ENCODE data around the gene SLC25A21.

SLC25A21 gene

GRCh38 chr14:36676236-36676635, 496.2 kb downstream of the SLC25A21 start:
- DNase-seq = no peak

- no peak for DNase-seq
These were observed 496.8 kb downstream of the SLC25A21 start for GRCh38 chr14:36675581-36675980.

- no peak for DNase-seq
These were observed 497.7 kb downstream of the SLC25A21 start for GRCh38 chr14:36674659-36675058.

GRCh38 chr14:36672095-36672494, 500.3 kb downstream of the SLC25A21 start:
- no peak for DNase-seq

DNA sequence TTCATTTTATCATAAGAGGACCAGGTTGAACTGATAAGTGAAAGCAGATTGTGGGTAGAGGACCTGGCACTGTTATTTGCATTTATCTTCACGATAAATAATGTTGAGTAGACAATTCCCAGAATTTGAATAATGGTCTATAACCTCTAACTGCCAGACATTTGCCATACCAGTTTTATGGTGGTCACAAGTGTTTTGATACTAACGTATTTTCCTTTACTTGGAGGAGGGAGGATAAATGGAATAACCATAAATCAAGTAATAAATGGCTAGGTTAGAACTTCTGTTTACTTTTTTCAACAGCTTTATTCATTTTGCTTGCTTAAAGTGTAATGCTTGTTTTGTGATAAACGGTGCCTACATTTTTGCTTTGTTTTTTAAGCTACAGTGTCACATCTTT, 501.3 kb downstream of the SLC25A21 start:
- no peak for DNase-seq

DNA sequence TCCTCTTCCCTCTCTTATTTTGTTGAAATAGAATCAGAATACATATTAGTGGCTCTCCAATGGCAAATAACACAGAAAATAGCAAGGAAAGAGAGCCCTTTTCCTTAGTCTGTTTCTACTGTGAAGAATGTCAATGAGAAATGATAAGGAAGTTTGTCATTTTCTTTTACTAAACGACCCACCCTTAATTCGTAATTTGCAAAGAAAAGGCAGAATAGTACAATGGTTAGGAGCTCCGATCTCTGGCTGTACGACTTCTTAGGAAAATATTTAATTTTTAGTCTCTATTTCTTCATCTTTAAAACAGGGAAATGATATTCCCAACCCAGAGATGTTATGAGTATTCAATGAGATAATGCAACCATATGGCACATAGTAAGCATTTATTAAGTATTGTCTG, 504.7 kb downstream of the SLC25A21 start:
- no peak for DNase-seq

GRCh38 chr14:36666416-36667206, 505.8 kb downstream of the SLC25A21 start:
- no peak for DNase-seq

DNA sequence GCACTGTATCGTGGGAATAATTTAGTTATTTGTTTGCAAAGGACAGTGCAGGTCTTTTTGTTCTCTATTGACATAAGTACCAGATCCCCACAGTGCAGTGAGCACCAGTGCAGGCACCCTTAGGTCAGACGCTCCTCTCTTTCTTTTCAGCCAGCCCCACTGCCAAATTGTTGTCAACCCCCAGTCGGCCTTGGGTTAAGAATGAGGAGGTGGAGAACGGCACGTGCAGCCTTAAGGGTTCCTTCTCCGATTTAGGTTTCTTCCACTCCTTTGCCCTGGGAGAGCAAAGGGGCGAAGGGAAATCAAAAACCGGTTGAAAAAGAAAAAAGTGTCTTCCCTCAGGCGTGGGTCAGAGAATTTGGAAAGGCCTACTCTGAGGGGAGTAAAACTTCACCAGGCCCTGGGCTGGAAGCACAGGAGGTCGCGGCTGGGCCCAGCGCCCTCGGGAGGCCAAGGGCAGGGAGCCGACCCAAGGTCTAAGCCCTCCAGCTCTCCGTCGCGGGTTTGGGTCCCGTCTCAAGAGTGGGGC, 506.5 kb downstream of the SLC25A21 start:
- no peak for DNase-seq

- DNase-seq = no peak
These were observed 507.8 kb downstream of the SLC25A21 start for GRCh38 chr14:36664322-36665193.

- peak; percentile 78 for DNase-seq
These were observed 508.7 kb downstream of the SLC25A21 start for GRCh38 chr14:36663404-36664321.

- DNase-seq = peak; percentile 56
These were observed 509.6 kb downstream of the SLC25A21 start for GRCh38 chr14:36662543-36663403.

GRCh38 chr14:36662258-36662542, 510.2 kb downstream of the SLC25A21 start:
- no peak for DNase-seq

- DNase-seq = peak; percentile 89
These were observed 510.7 kb downstream of the SLC25A21 start, which contains the start of gene PAX9 for GRCh38 chr14:36661506-36662257. PAX9 (plus strand) TSS chr14:36661860; CDS start chr14:36662090, 230 bp downstream.

GRCh38 chr14:36660736-36661505, 511.5 kb downstream of the SLC25A21 start:
- DNase-seq = no peak

GRCh38 chr14:36659822-36660735, 512.3 kb downstream of the SLC25A21 start:
- DNase-seq = no peak

- DNase-seq = no peak
These were observed 513.2 kb downstream of the SLC25A21 start for GRCh38 chr14:36659010-36659821.

DNA sequence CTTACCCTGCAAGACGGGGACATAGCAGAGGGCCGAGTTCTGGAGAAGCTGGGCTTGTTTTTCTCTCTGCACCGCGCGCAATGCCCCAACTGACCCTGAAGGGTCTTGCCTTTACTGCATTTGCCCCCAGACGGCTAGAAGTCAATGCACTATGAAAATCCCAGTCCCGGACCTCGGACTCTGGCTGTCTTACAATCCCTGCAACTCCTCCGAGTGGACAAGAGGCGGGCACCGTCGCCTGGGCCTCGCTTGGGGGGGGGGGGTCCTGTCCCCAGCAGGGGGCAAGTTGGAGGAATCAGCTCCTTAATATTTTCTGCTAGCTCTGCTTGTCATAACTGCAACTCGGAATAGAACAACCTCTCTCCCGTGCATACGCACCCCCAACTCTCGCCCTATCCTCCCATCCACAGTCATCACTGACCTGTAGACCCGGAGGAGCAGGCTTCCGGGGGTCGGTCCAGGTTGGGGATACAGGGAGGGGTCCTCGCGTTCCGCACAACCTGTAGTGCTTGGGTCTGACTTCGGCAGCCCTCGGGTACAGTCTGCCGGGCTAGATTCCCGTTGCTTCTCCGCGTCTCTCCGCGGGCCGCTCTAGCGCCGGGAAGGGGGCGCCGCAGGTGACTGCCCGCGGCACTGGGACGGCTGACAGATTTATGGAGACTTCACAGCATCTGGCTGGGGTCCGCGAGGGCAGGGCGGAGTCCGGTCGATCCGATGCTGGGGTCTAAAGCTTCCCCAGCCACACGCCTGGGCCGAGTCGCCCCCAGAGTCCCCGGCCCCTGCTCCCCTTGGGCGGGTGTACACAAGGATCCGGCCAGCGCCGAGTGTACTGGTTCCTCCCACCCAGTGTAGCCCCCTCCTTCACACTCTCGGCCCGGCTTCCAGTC, 514.0 kb downstream of the SLC25A21 start:
- no peak for DNase-seq
